ENCODE data around the gene MYH14.
A peak's percentile ranks its signal among the peaks of the same experiment; 100 is the strongest.
"Not testable (repeated sequence)": the region's sequence is repeated elsewhere in the genome, so short reads cannot be mapped to it uniquely, and the experiment has no call there.

MYH14 gene

DNA sequence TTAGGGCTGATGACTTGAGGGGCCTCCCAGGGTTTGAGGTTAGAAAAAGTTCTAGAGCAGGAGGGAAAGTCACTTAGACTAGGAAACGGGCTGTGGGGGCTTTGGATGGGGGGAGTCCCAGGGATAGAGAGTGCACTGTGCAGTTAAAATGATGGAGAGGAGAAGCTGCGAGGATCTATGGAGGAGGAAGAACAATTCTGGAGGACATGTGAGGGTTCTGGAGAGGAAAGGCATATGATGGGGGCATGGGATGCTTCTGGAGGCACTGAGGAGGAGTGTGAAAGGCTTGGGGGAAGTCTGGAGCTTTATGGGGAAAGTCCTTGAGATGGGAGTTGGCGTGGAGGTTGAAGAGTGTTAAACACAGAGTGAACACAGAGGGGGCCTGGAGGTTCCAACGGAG is 123.6 kb downstream of the MYH14 start:
- no peak for DNase-seq (ENCODE audit: low read depth)
- no peak overlapping the region for H3K4me3 ChIP-seq (ENCODE audit: low read depth, low read length)

- no peak for DNase-seq (ENCODE audit: low read depth)
- no peak overlapping the region for H3K4me3 ChIP-seq (ENCODE audit: low read depth, low read length)
These were observed 124.2 kb downstream of the MYH14 start for GRCh38 chr19:50327461-50328223.

GRCh38 chr19:50328224-50328872 is 124.9 kb downstream of the MYH14 start:
- no peak for DNase-seq (ENCODE audit: low read depth)
- peak overlapping the region; percentile 36 for H3K4me3 ChIP-seq (ENCODE audit: low read depth, low read length)

DNA sequence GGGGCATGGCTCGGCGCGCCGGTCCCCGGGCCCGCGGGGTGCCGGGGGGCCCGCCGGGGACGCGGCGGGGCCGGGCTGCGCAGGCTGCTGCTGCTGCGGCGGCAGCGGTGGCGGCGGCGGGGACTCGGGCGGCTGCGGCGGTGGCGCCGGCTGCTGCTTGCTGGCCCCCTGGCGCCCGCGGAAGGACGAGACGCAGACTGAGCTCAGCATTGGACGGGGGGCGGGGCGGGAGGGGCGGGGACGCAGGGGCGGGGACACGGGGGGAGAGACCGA is 125.4 kb downstream of the MYH14 start:
- no peak for DNase-seq (ENCODE audit: low read depth)
- no peak overlapping the region for H3K4me3 ChIP-seq (ENCODE audit: low read depth, low read length)

GRCh38 chr19:50329146-50329925 is 125.9 kb downstream of the MYH14 start, which contains the start of gene KCNC3:
Gene KCNC3, minus strand, starts transcription at chr19:50329377. Its CDS starts 295 bp downstream, at chr19:50329082.
- H3K4me3 ChIP-seq (ENCODE audit: low read depth, low read length): peak within 1 kb of the TSS; percentile 36

DNA sequence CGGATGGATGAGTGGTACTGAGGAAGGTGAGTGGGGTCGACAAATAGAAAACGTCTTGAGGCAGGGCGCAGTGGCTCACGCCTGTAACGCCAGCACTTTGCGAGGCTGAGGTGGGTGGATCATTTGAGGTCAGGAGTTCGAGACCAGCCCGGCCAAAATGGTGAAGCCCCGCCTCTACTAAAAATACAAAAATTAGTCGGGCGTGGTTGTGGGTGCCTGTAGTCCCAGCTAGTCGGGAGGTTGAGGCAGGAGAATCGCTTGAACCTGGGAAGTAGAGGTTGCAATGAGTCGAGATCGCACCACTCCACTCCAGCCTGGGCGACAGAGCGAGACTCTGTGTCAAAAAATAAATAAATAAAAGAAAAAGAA is 126.5 kb downstream of the MYH14 start:
- DNase-seq (ENCODE audit: low read depth): not testable (repeated sequence)
- H3K4me3 ChIP-seq (ENCODE audit: low read depth, low read length): peak overlapping the region; percentile 33

More at GRCh38 chr19:50329146-50329925, 125.9 kb downstream of the MYH14 start, which contains the start of gene KCNC3:
- peak; percentile 82 for DNase-seq (ENCODE audit: low read depth)

DNA sequence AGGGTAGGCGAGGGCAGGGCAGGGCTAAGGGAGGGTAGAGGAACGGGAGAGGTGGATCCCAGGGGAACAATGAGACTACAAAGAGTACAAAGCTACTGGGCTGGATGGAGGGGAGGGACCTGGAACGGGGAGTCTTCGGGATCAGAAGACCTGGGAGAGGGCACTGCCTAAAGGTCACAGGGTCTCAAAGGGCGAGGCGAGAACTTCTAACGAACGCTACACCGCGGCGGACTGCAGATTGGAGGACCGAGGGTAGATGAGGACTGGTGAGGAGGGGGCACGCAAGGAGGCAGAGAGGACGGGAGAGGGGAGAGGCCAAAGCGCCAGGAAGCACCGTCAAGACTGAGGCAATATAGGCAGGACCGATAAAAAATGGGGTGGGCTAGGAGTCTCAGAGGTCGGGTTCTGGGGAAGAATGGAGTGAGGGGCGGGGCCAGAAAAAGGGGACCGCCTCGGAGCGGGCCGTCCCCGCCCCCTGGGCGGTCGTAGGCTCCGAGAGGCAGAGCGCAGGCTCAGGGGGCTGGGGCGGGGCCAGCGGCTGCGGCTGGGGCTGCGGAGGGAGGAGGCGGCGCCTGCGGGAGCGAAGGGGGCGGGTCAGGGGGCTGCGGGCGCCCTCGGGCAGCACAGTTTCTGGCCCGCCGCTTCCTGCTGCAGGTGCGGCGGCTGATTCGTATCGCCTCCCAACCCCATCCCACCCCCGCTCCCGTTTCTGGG is 127.1 kb downstream of the MYH14 start:
- H3K4me3 ChIP-seq (ENCODE audit: low read depth, low read length): peak overlapping the region; percentile 13
- DNase-seq (ENCODE audit: low read depth): no peak

- no peak for DNase-seq (ENCODE audit: low read depth)
- H3K4me3 ChIP-seq (ENCODE audit: low read depth, low read length): no peak overlapping the region
These were observed 128.0 kb downstream of the MYH14 start for GRCh38 chr19:50331221-50331993.

DNA sequence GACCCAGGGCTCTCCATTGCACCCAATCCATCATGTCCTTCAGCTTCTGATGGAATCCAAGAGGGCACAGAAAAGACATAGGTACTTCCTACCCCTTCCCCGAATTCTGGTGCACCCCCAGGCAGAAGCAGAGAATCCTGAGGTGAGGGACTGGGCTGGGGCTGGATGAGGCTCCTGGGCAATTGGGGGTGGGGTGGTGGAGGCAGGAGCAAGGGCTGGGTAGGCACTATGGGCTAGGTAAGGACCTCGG is 128.5 kb downstream of the MYH14 start:
- no peak for DNase-seq (ENCODE audit: low read depth)
- H3K4me3 ChIP-seq (ENCODE audit: low read depth, low read length): no peak overlapping the region

- no peak for DNase-seq (ENCODE audit: low read depth)
These were observed 129.0 kb downstream of the MYH14 start for GRCh38 chr19:50332244-50333038.

DNA sequence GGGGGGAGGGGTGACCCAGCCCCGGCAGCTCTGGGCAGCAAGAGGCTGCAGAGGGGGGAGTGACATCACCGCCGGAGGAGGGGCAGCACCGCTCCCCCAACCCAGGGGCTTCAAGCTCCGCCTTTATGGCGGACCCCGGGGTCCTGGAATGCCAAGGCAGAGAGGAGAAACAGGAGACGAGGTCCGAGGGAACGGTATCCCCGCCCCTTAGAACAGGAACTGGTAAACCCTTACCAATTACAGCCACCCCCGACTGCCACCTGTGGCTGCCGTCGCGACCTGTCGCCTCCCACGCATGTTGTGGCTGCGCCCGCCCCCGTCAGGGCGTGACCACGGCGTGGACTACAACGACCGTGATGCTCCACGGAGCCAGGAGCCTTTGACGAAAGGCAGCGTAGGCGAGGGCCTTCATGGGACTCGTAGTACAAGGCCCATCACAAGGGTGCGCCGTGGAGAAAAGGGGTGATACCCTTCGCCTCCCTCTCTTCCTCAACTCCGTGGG is 129.9 kb downstream of the MYH14 start:
- DNase-seq (ENCODE audit: low read depth): peak; percentile 53

More at GRCh38 chr19:50332244-50333038, 129.0 kb downstream of the MYH14 start:
- H3K4me3 ChIP-seq (ENCODE audit: low read depth, low read length): no peak overlapping the region

DNA sequence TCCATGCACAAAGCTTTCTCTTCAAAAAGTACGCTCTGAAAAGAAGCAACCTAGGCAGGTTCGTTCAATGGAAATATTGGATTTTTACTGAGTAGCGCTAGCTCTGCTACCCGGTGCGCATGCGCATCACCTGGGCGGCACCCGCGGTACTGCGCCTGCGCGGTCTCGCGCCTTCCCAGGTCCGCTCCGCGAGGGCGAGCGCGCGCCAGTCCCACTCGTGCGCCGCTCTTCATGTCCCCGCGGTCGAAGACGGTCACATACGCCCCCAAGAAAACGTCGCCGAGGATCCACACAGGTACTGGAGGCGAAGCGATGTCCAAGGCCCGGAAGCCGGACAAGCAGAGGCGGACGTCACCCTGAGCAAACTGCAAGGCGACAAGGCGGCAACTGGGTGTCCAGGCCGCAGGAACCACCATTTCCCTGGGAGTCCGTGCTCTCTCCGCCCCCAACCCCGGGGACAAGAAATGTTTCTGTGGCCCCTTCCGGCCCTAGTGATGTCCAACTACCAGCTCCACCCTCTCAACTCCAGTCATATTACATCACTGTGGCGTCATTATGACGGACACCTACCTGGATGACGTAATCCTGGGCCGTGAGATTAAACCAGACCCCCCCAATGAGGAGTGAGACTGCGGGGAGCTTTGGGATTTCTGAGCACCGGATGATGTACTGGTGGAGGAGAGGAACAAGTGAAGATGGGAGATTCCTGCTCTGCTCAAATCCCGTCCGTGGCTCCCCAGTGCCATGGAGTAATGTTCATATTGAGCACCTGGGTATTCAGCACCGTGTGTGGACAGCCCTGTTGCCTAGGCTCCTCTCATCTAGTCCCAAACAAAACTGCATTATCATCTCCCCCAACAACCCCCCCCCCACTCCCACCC is 130.6 kb downstream of the MYH14 start:
- peak; percentile 16 for DNase-seq (ENCODE audit: low read depth)
- peak overlapping the region; percentile 53 for H3K4me3 ChIP-seq (ENCODE audit: low read depth, low read length)

More for the DNA sequence above, 129.9 kb downstream of the MYH14 start:
- H3K4me3 ChIP-seq (ENCODE audit: low read depth, low read length): peak overlapping the region; percentile 53

DNA sequence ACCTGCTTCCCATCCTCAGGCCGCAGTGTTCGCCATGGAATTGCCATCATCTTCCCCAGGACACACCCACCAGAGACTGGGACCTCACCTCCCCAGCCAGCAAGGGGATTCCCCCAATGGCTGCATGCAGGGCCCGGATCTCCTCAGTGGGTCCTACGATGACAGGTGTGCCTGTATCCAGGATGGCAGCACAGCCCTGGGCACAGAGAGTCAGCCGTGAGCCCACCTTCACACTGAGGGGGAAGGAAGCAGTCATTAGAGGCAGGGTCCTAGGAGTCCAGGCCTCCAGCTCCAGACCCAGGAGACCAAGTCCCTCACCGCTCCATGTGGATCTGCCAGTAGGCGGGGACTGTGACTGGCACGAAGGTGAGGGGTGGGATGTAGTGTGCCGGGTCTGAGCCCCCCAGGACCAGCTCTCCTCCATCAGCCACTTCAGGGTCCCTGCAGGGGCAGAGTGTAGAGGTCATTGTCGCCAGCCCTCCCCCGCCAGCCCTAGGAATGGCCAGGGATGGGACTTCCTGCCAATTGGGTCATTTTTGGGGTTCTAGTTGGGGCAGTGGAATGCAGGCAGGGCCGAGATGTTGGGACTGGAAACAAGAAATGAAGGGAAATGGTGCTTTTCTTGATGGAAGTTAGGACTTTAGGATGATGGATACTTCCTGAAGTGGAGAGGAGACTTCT is 131.5 kb downstream of the MYH14 start:
- no peak for DNase-seq (ENCODE audit: low read depth)
- H3K4me3 ChIP-seq (ENCODE audit: low read depth, low read length): no peak overlapping the region

DNA sequence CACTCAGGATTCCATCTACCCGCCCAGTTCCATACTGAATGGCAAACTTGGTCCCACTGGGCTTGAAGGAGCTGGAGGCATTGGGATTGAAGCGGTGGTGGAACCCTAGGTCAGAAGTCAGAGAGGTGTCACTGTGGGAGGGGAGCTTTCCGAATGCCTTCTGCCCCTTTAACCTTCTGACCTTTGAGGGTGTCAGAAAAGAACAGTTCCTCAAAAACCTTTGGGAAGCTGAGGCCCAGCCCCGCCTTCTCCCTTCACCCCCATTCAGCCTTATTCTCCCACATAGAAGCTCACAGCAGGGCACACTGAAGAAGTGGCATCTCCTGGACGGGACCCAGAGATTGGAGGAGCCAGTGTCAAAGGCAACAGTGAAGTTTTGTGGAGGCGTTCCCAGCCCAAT is 133.6 kb downstream of the MYH14 start:
- not testable (repeated sequence) for DNase-seq (ENCODE audit: low read depth); H3K4me3 ChIP-seq (ENCODE audit: low read depth, low read length)

DNA sequence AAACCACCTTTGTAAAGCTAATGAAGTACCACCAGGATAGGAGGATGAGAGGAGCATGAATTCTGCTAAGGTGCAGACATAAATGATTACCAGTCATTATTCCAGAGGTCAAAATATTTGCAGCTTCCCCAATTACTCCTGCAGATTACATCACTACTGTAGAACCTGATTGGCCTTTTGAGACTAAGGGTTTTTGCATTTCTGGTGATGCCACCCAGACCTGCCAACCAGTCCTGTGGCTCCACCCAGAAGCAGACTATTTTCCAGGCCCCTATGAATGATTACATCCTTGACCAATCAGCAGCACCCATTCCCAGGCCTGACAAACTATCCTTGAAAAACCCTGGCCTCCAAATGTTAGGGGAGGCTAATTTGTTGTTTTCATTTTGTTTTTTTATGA is 136.9 kb downstream of the MYH14 start:
- no peak overlapping the region for H3K4me3 ChIP-seq (ENCODE audit: low read depth, low read length)

GRCh38 chr19:50341091-50341564 is 137.7 kb downstream of the MYH14 start:
- H3K4me3 ChIP-seq (ENCODE audit: low read depth, low read length): no peak overlapping the region
- DNase-seq (ENCODE audit: low read depth): no peak

More for the DNA sequence above, 136.9 kb downstream of the MYH14 start:
- DNase-seq (ENCODE audit: low read depth): no peak

Measured in skeletal muscle cell (primary cell).